GF-D8 (cell line): ENCODE measurements around the gene TRAF3.

ENCODE experiments used
- DNase-seq: peaks from one replicate; lab custom pipeline; 2025; lab: John Stamatoyannopoulos, UW

TRAF3 gene

DNA sequence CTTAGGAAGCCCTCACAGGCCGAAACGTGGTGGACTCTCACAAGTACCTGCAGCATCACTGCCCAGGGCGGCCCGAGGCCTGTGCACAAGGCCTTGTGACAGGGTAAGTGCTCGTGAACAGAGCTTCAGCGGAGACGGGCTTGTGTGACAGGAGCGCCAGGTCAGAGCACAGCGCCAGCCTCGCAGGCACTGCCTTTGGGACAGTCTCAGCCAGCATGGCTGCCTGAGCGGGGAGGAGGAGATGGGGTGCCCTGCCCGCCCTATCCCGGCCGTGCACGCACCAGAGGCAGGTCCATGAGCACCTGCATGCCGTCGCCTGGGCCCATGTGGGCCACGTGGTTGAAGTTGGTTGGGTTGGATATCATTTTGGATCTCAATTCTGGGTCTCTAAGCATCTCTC, 162.1 kb downstream of the TRAF3 start:
- DNase-seq: no peak

DNA sequence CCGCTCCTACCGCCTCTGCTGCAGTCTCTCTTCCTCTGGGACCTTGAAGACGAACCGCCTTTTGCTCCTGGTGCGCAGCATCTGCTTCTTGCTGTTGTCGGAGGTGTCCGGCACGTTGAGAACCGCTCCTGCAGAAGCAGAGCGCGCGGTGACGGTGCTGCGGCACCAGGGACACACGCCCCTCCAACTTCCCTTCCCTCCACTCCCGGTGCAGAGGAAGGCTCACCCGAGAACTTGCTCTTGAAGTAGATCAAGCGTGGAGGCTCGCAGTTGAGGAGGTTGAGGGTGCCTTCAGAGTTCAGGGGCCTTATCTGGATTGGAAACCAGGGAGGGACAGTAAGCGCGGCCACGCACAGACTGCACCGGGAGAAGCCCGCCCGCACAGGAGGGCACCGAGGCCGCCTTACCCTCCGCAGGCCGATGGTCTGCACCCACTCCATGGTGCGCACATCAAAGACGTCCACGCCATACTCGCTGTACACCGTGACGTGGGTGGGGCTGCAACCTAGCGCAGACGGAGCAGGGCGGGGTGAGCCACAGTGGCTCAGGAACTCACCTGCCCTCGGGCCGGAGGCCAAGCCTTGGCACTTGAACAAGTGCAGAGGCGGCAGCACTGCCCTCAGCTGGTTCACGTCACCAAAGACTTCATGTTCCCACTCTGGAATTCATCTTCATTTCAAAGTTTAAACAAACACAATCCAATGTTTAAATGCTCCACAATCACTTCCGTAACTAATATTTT, 162.7 kb downstream of the TRAF3 start:
- no peak for DNase-seq

DNA sequence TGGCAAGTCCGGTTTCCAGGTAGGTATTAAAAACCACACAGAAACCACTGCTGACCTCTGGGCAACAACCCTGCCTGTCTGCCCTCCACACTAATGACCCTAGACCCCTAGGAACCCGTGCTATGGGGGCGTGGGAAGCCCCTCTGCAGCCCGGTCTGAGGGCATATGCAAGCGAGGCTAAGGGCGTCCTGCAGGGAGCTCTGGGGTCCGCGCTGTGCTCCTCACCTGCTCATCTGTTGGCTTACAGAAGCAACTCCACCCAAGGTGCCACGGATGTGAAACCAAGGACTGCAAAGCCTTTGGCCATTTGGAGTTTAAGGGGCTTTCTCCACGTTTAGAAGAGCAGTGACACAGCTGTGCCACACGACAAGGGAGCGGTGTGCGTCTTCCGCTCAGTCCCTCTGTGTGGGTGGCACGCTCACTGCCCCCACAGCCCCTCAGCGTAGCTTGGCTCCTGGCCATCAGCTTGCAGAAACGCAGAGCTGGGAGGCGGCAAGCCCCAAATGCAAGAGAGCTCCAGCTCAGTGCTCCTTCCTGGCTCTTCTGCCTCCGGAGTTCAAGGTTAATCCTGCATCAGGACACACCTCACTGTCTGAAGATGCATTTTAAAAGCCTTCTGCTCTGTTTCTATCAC, 163.6 kb downstream of the TRAF3 start:
- DNase-seq: no peak

DNA sequence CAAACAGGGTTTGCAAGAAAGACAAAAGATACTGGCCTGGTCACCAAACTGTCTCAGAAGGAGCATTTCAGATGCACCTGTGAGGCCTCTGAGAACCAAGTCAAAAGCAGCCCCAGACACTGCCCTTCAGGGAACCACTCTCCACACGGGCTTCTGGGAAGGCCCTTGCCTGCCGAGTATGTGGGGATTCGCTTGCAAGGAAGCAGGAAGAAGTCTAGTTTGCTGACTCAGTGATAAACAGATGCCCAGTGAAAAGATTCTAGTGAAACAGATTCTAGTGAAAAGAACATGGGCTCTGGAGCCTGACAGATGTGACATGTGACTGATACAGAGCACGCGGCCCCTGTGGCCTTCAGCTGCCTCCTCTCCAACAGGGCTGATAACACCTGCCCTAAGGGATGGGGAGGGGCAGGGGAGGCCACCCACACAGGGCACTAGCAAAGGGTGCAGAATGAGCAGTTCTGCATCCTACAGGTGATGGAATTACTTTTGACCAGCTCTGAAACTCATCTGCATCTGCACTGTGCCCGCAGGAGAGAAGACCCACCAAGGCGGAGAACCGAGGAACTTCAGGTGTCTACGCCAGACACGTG, 164.3 kb downstream of the TRAF3 start:
- DNase-seq: no peak

DNA sequence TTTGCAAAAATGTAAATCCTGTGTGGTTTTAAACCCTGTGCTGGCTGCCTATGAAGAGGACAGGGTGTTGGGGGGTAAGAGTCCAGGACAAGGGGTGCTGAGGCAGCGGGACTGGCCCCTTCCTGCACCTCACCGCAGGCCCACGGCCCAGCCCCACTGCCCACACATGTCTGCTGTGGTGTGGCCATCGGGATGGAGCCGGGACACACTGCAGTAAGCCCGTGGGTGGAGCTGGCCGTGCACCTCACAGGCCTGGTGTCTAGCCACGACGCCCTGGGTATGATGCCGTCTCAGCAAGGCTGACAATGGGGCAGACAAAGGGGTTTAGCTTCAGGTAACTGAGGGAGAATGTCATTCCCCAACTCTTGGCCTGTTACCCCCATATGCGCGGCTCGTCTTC, 164.8 kb downstream of the TRAF3 start:
- DNase-seq: no peak

DNA sequence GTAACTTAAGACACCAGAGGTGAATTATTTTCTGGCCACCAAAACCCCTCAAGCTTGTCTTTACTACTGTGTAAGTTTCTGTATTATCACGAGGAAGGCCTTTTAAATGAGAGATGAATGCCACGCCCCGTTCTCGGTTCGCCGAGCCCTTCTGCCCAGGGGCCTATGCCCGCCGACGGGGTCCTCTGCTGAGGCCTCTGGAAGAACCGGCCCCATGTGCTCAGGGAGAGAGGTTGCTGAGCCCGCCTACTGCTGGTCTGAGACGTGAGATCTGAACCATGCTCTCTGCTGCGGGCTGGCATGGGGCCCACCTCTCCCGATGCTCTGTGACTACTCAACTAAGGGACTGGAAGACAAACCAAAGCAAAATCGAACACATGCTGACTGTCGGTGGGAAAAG, 166.2 kb downstream of the TRAF3 start:
- no peak for DNase-seq

DNA sequence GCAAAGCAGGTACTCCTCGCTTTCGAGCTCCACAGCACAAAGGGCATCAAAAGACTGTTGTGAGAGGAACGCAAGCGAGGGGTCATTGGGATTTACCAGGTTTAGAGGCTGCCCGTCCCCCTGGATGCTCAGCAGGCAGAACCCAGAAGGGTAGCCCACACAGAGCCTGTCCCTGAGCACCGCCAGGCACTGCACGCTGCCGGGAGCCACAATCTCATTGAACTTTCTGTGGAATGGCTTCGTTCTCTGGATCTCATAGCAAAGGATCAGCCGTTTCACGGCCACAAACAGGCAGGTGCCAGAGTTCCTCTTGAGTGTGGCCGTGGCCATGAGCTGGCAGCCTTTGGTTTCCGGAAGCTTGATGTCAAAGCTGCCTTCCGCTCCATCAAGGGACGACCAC, 166.7 kb downstream of the TRAF3 start:
- no peak for DNase-seq

DNA sequence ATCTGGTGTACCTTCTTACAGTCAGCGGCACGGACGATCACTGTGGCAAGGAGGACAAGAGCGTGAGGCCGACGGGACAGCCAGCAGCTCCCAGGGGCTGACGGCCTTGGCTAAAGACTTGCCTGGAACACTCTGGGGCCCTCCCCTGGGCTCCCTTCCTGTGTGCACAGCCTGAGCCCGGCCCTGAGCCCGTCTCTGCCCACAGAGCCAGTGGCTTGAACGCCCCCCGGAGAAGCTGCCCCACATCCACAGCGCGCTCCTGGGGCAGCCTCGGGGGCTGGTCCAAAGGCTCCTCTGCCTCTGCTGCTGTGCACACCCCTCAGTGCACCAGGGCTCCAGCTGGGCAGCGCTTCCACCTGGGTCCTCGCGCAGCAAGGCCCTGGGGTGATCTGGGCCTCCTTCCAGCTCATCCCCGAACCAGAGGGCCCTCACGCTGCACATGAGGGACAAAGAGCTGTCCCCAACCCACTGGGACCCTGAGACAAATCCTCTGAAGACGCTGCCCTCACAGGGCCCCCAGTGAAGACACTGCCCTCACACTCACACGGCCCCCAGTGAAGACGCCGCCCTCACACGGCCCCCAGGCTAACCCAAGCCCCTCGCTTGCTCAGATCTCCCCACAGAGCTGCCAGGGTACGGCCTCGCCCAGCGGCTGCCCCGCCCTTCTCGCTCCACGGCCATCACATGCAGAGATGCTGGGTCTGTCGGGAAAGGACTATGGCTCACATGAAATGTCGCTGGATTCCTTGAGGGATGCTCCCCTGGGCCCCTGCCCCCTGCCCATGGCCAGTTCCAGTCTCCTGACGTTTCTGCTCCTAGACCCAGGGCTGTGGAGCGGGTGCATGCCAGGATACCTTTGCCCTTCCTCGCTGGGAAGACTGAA, 167.4 kb downstream of the TRAF3 start:
- no peak for DNase-seq

DNA sequence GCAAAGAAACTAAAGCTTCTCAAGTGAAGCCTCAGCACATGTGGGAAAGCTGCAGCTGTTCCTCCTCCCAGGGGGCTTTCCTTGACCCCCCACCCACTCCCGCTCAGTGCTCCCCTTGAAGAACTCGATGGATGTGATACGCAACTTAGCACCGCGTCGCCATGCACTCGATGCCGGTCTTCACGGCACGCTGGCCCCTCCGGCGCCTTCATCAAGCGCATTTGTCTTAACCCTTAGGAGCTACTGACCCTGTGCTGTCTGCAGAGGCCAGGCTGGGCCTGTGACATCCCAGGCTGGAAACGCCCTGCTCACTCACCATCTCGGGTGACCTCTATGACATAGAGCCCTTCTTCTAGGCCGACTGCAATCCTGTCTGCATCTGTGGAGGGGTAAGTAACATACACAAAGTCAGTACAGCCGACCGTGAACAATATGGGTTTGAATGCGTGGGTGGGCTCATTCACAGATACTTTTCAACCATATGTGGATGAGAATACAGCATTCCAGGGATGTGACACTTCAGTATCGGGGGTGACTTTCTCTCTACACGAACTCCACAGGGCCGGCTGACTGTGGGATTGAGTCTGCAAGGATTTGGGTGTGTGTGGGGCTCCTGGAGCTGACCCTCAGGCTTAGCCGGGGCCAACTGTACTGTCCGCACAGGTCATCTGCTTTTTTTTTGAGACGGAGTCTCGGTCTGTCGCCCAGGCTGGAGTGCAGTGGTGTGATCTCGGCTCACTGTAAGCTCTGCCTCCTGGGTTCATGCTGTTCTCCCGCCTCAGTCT, 168.3 kb downstream of the TRAF3 start:
- DNase-seq: no peak

DNA sequence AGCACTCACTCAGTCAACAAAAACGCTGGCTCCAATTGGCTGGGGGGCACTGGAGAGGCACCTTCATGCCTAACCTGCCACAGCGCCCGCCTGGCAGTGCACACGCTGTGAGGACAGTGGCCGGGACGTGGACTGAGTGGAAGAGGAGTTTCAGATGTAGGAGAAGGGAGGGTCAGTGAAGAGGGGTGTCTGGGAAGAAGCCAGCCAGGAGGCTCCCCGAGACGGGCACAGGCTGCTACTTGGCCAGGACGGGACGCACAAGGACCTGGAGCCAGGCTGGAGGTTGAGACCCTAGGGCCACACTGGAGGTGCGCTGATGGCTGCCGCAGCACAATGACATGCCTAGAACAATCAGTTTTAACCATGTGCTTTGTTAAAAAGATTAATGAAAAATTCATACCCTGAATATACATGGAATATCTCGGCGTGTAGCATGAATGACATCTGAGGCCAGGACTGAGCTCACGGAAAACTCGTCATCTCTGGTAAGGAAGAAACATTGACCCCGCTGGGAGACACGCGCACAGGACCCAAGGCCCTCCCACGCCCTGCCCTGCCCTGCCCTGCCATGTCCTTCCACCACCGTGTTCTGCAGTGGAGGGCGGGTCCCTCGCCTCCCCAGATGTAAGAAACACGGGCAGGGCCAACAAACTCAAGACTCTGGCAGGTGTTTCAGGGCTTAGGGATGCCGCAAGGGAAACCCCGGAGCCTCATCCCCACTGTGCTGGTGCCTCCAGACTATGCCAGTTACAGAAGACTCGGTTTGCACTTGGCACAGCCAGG, 170.3 kb downstream of the TRAF3 start:
- DNase-seq: no peak

DNA sequence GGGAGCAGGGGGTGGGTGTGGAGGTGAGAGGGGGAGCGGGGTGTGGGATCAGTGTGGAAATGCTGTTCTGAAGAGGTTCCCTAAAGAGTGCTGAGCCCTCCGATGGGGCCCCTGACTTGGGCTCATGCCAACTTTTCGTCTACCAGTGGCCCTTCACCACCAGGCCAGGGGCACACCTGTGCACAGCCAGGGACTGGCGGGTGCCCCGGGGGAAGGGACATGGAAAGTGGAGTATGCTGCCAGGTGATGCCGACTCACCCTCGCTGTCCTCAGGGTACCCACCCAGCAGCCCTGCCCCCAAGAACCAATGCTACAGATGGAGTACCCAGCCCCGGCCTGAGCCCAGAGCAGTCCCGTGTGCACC, 171.4 kb downstream of the TRAF3 start:
- no peak for DNase-seq

DNA sequence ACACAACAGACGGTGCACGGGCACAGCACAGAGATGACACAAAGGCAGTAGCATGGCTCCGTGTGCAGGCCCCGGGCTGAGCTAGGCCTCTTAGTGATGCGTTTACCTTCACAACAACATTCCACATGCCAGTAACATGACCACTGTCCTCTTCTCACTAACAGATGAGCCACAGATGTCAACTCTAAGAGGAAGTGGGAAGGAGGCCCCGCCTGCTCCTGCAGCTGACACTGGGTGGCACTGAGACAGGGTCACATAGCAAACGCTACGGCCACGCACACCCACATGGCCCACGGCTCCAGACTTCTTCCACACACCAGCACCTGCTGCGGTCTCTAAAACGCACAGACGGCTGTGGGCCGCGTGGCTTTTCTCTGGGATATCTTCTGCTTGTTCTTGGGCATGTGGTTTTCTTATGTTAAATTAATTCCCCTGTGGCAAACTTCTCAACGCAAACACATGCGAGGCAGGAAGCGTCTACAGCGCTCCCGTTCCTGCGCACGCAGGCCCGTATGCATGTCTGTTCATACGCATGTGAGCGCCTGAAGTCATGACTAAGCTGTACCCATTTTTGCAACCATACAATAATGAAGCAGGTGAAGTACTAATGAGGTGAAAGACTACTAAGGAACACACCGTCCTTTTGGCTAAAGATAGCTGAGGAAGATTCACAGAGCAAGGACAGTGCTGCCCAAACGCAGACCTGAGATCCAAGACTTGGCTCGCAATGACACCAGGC, 172.0 kb downstream of the TRAF3 start:
- peak; percentile 61 for DNase-seq

DNA sequence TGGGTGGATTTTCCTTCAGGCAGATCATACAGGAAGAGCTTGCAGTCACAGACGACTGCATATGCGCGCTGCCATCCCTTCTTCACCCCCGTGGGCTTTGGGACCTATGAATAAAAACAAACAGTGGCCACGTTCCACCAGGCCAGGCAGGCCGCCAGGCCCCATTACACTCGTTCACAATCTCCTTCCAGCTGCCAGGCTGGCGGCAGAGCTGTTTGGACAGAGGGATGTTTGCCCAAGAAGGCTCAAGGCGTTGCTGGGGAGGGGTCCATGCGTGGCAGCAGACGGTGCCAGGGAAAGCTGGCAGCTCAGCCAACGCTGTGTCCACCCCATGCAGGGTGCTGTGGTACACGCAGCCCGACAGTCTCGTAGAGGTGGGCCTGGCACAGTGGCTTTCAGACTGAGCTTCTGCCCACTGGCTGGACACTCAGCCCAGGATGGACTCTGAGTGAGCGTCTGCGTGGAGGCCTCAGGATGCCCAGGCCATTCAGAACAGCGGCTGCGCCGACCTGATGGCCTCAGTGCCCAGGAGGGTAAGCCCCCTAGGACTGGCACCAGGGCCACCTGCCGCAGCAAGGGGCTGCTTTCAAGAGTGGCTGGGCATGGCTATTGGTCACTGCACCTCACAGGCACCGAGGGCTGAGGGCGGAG, 172.7 kb downstream of the TRAF3 start:
- no peak for DNase-seq

DNA sequence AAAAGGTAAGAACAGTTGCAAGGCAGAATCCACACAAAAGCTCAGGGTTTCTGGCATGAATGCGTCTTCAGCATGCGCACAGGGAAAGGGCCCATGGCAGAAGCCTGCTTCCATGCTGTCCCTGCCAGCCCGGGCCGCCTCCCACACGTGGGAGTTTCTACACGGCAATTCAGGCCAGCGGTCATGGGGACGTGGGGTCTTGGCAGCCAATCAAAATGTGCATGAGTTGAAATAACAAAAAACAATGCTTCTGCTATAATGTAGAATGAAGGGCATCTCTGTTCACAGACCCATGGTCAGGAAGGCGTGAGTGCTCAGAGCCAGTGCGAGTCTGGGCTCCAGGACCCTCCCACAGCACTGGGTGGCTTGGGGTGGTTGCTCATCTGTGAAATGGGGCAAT, 173.8 kb downstream of the TRAF3 start:
- DNase-seq: no peak

DNA sequence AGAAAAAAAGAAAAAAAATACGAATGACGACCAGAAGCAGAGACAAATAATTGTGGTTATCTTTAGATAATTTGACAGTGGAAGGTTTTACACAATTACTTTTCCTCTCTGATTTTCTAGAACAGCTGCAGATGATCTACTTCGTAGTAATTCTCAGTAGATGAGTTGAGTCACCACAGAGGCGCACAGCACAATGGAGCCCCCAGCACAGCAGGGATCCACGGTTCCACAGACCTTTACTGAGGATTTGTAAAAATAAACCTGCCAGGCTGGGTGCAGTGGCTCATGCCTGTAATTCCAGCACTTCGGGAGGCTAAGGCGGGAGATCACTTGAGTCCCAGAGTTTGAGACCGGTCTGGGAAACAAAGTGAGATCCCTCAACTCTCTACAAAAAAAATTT, 174.6 kb downstream of the TRAF3 start:
- DNase-seq: no peak

DNA sequence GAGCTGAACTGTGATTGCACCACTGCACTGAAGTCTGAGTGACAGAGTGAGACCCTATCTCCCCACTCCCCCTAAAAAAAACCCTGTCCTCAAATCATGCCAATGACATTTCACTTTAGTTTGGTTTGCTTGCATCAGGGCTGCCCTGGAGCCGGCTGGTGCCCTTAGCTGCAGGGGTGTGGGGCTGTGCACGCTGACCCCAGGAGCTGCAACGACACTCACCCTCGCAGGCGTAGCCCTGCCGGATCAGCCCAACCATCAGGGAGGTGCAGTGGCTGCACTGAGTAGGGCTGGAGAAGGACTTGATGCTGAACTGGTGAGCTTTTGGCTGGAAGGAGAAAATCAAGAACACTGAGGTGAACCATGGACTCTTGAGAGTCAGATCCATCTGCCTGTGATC, 175.0 kb downstream of the TRAF3 start:
- no peak for DNase-seq

DNA sequence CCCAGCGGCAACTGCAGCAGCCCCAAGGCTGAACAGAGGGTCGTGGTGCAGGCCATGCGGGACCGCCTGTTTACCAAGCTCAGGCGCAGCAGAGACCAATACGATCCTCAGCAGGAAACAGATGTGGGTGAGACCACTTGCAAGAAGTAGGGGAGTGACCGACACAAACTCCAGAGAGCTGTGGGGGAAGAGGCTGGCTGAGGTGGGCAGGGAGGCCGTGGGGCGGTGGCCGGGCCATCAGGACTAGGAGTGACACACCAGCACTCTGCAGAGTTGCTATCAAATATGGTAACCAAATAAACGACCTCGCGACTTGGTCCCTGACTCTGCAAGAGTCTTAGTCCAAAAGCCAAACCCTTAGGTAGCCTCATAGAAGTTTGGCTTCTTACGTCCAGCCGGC, 175.9 kb downstream of the TRAF3 start:
- DNase-seq: no peak

DNA sequence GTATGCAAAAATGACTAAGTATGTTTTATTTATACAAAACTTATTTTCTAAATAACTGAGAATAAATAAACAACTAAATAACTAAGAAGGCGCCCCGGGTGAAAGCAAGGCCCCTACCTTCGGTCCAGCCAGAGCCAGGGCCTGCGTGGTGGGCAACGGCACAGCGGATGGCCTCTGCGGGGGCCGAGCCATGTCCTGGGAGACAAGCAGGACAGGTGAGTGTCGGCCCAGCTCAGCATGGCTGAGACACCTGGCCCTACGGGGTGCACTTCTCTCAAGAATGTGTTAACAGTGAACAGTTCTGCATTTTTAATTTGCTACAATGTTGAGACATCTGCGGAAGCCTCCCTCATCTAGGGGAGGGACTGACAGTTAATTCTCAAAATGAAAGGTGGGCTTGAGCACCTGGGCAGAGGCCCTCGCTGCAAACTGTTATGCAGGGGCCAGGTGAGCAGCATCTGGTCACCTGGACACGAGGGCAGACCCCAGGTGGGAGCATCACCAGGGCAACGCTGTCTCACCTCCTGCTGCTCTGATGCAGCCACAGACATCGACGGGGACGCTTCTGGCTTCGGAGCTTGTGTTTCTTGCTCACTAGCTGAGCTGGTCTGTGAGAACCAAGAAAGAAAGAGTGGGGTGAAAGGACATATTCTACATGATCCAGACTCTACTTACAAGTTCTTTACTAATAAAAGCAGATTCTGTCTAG, 177.0 kb downstream of the TRAF3 start:
- DNase-seq: no peak
